Skeletal muscle cell (primary cell): Measurements from ENCODE around the gene VPS41.
A peak's percentile ranks its signal among the peaks of the same experiment; 100 is the strongest.

ENCODE experiments used
- DNase-seq: peaks from one replicate; pipeline ENCODE4 v3.0.0-alpha.2; 2010; ENCODE audit warnings: low read depth
- H3K4me3 ChIP-seq: 2 replicates; pipeline ENCODE4 v1.5.1; 2011; ENCODE audit warnings: low read depth, mild to moderate bottlenecking, control low read depth, low read length, moderate library complexity

Gene VPS41

GRCh38 chr7:38694326-38694725 lies 214.7 kb downstream of the VPS41 start:
- no peak overlapping the region for H3K4me3 ChIP-seq
- DNase-seq: no peak

- peak; percentile 19 for DNase-seq
- no peak overlapping the region for H3K4me3 ChIP-seq
These were observed 222.1 kb downstream of the VPS41 start for GRCh38 chr7:38686888-38687287.

GRCh38 chr7:38685851-38686250 lies 223.1 kb downstream of the VPS41 start:
- DNase-seq: no peak
- H3K4me3 ChIP-seq: no peak overlapping the region

- H3K4me3 ChIP-seq: no peak overlapping the region
- DNase-seq: no peak
These were observed 226.4 kb downstream of the VPS41 start for GRCh38 chr7:38682606-38683005.

GRCh38 chr7:38681882-38682281 lies 227.1 kb downstream of the VPS41 start:
- no peak overlapping the region for H3K4me3 ChIP-seq
- no peak for DNase-seq

GRCh38 chr7:38679419-38679818 lies 229.6 kb downstream of the VPS41 start:
- no peak for DNase-seq
- no peak overlapping the region for H3K4me3 ChIP-seq

GRCh38 chr7:38678698-38679054 lies 230.3 kb downstream of the VPS41 start:
- no peak for DNase-seq
- H3K4me3 ChIP-seq: no peak overlapping the region

GRCh38 chr7:38677981-38678697 lies 230.9 kb downstream of the VPS41 start:
- no peak for DNase-seq
- H3K4me3 ChIP-seq: no peak overlapping the region

- no peak for DNase-seq
- no peak overlapping the region for H3K4me3 ChIP-seq
These were observed 233.4 kb downstream of the VPS41 start for GRCh38 chr7:38675494-38676106.

GRCh38 chr7:38674513-38674912 lies 234.5 kb downstream of the VPS41 start:
- no peak overlapping the region for H3K4me3 ChIP-seq
- no peak for DNase-seq

GRCh38 chr7:38673795-38674194 lies 235.2 kb downstream of the VPS41 start:
- DNase-seq: peak; percentile 88

More at GRCh38 chr7:38673795-38674194, 235.2 kb downstream of the VPS41 start:
- H3K4me3 ChIP-seq: no peak overlapping the region
